GM23248 (cell line): ENCODE results near the gene TTLL1.

Experiments used
- EZH2 ChIP-seq: fragments of 200-600 bp; sonication (generic); IDR thresholded peaks from 2 replicates; pipeline ENCODE4 v1.6.1; 2018; ENCODE audit warnings: antibody characterized with exemption, mild to moderate bottlenecking; ENCODE audit not compliant: insufficient read depth, poor library complexity, severe bottlenecking
- EZH2phosphoT487 ChIP-seq: fragments of 200-600 bp; sonication (generic); IDR thresholded peaks from 2 replicates; pipeline ENCODE4 v1.6.1; 2018; ENCODE audit warnings: antibody characterized with exemption, moderate library complexity, mild to moderate bottlenecking, low read depth; ENCODE audit not compliant: insufficient read depth

DNA sequence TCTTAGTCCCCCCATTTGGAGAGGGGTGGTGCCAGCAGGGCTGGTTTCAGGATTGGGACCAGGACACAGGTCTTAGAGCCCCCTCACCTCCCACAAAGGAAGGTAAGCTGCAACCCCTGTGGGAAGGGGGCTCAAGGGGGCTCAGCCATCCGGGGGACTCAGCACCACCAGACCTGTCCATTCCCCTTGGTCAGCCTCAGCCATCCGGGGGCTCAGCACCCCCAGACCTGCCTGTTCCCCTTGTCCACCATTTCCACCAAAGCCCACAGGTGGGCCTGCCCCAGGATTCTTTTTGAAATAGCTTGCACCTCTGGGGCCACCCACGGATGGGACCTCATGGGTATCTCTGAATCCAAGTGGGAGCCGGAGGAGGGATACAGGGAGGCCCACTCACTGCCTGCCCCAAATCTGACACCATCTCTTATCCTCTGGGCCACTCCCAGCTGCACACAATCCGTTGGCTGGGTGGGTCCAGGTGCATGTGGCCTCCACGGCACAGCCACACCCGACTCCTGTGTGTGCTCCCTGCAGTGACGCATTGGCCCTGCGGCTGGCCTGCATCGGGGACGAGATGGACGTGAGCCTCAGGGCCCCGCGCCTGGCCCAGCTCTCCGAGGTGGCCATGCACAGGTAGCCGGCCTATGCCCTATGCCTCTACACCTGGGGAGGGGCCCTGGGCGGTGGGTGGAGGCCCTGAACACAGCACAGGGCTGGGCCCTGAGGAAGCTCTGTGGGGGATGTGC, 38.1 kb upstream of the TTLL1 start:
- TF ChIP-seq EZH2phosphoT487 (no peak), EZH2 (no peak)
